GM12873 (cell line): ENCODE results near the gene VIPR1.

Source experiments
- CTCF ChIP-seq: IDR thresholded peaks from 2 replicates; pipeline ENCODE4 v1.5.1; 2012; ENCODE audit warnings: low read depth, mild to moderate bottlenecking, moderate library complexity, low read length, control low read depth; ENCODE audit not compliant: insufficient read depth; ENCODE audit errors: missing control alignments

Gene VIPR1

GRCh38 chr3:42495393-42495792 is 7.0 kb upstream of the VIPR1 start:
- TF ChIP-seq CTCF: no peak

- TF ChIP-seq CTCF: no peak
Measured at GRCh38 chr3:42497009-42497731, 5.3 kb upstream of the VIPR1 start.

- no peak for TF ChIP-seq CTCF
Measured at GRCh38 chr3:42498034-42498433, 4.4 kb upstream of the VIPR1 start.

GRCh38 chr3:42498791-42499477 is 3.5 kb upstream of the VIPR1 start:
- TF ChIP-seq CTCF: no peak

- no peak for TF ChIP-seq CTCF
Measured at GRCh38 chr3:42499478-42499871, 3.0 kb upstream of the VIPR1 start.

GRCh38 chr3:42500091-42500490 is 2.4 kb upstream of the VIPR1 start:
- TF ChIP-seq CTCF: no peak

GRCh38 chr3:42500909-42501308 is 1.5 kb upstream of the VIPR1 start:
- no peak for TF ChIP-seq CTCF
